SJSA1 (cell line): ENCODE data around the gene RNF126. TPM values are rescaled to one million over a fixed set of nuclear protein-coding genes. Genes with fewer than 3 reads are reported as not detected.
"Not testable (repeated sequence)": the region's sequence is repeated elsewhere in the genome, so short reads cannot be mapped to it uniquely, and the experiment has no call there.

ENCODE experiments used
- DNase-seq, 2 experiments: peaks; one replicate each; pipeline ENCODE4 v3.0.0-alpha.2; 2015 to 2020; ENCODE audit warnings: low spot score in 2 of 2, low read depth in 1 of 2
- H3K27ac ChIP-seq: fragments of 250-450 bp; sonication (Bioruptor Pico); 2 replicates; pipeline ENCODE4 v1.5.1; 2020; ENCODE audit warnings: mild to moderate bottlenecking, moderate library complexity
- H3K27me3 ChIP-seq: fragments of 250-450 bp; sonication (Bioruptor Pico); replicated peaks from 2 replicates; pipeline ENCODE4 v1.5.1; 2020; ENCODE audit warnings: mild to moderate bottlenecking, moderate library complexity
- H3K36me3 ChIP-seq: fragments of 250-450 bp; sonication (Bioruptor Pico); 2 replicates; pipeline ENCODE4 v1.5.1; 2020; ENCODE audit warnings: mild to moderate bottlenecking
- H3K4me1 ChIP-seq: fragments of 250-450 bp; sonication (Bioruptor Pico); replicated peaks from 2 replicates; pipeline ENCODE4 v1.6.1; 2021; ENCODE audit warnings: mild to moderate bottlenecking
- H3K4me3 ChIP-seq: fragments of 250-450 bp; sonication (Bioruptor Pico); 2 replicates; pipeline ENCODE4 v1.5.1; 2020; ENCODE audit warnings: mild to moderate bottlenecking
- H3K9me3 ChIP-seq: fragments of 250-450 bp; sonication (Bioruptor Pico); replicated peaks from 2 replicates; pipeline ENCODE4 v1.5.1; 2020; ENCODE audit warnings: mild to moderate bottlenecking
- total RNA-seq: library from RNA; depleted of rRNA; stranded (reverse); fragments of >200 nt; shearing (Covaris generic); gene quantifications from 2 replicates; pipeline ENCODE4 v1.2.3, GENCODE V29; 2014; rRNA removed

RNF126 gene
- total RNA-seq, 1 experiment from 2014 or later = 55.9 TPM

- H3K27ac ChIP-seq = no peak overlapping the region
- peaks cover 11% of the 10 kb centered on the region; the same call in 1 of the 2 replicates for H3K36me3 ChIP-seq
- no peaks in the 10 kb centered on the region for H3K27me3 ChIP-seq
- H3K9me3 ChIP-seq = no peaks in the 10 kb centered on the region; the same call in 1 of the 2 replicates
- peaks cover 38% of the 10 kb centered on the region for H3K4me1 ChIP-seq
- H3K4me3 ChIP-seq = no peak overlapping the region
- DNase-seq = no peak
Measured at GRCh38 chr19:607301-608154, 55.5 kb downstream of the RNF126 start.

- H3K27ac ChIP-seq, DNase-seq, H3K27me3 ChIP-seq, H3K36me3 ChIP-seq, H3K4me3 ChIP-seq, H3K9me3 ChIP-seq: not testable (repeated sequence)
- peaks cover 21% of the 10 kb centered on the region for H3K4me1 ChIP-seq
Measured at GRCh38 chr19:605061-605971, 57.7 kb downstream of the RNF126 start.

GRCh38 chr19:604355-604754, 58.7 kb downstream of the RNF126 start:
- H3K4me3 ChIP-seq = no peak overlapping the region
- peaks cover 11% of the 10 kb centered on the region for H3K4me1 ChIP-seq
- H3K27ac ChIP-seq = no peak overlapping the region
- no peaks in the 10 kb centered on the region; the same call in 1 of the 2 replicates for H3K36me3 ChIP-seq
- no peak for DNase-seq
- H3K9me3 ChIP-seq = no peaks in the 10 kb centered on the region; the same call in 1 of the 2 replicates
- no peaks in the 10 kb centered on the region for H3K27me3 ChIP-seq

DNA sequence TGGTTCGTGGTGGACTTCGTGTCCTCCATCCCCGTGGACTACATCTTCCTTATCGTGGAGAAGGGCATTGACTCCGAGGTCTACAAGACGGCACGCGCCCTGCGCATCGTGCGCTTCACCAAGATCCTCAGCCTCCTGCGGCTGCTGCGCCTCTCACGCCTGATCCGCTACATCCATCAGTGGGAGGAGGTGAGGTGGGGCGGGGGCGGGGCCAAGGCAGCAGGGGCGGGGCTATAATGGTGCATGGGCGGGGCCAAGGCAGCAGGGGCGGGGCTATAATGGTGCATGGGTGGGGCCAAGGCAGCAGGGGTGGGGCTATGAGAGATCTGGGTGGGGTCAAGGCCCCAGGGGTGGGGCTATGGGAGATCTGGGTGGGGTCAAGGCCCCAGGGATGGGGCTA, 59.2 kb downstream of the RNF126 start:
- H3K4me1 ChIP-seq, H3K27ac ChIP-seq, H3K36me3 ChIP-seq, H3K9me3 ChIP-seq, DNase-seq, H3K4me3 ChIP-seq, H3K27me3 ChIP-seq: not testable (repeated sequence)

DNA sequence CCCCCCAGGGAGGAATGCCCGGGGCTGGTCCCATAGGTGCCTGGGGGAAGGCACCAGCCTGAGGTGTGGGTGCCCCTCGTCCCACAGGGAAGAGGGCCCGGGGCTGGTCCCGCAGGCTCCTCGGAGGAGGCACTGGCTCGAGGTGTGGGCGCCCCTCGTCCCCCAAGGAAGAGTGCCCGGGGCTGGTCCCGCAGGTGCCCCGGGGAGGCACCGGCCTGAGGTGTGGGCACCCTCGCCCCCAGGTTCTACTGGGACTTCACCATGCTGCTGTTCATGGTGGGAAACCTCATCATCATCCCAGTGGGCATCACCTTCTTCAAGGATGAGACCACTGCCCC, 59.7 kb downstream of the RNF126 start:
- not testable (repeated sequence) for H3K27ac ChIP-seq, H3K4me3 ChIP-seq, DNase-seq, H3K27me3 ChIP-seq, H3K36me3 ChIP-seq, H3K9me3 ChIP-seq, H3K4me1 ChIP-seq

DNA sequence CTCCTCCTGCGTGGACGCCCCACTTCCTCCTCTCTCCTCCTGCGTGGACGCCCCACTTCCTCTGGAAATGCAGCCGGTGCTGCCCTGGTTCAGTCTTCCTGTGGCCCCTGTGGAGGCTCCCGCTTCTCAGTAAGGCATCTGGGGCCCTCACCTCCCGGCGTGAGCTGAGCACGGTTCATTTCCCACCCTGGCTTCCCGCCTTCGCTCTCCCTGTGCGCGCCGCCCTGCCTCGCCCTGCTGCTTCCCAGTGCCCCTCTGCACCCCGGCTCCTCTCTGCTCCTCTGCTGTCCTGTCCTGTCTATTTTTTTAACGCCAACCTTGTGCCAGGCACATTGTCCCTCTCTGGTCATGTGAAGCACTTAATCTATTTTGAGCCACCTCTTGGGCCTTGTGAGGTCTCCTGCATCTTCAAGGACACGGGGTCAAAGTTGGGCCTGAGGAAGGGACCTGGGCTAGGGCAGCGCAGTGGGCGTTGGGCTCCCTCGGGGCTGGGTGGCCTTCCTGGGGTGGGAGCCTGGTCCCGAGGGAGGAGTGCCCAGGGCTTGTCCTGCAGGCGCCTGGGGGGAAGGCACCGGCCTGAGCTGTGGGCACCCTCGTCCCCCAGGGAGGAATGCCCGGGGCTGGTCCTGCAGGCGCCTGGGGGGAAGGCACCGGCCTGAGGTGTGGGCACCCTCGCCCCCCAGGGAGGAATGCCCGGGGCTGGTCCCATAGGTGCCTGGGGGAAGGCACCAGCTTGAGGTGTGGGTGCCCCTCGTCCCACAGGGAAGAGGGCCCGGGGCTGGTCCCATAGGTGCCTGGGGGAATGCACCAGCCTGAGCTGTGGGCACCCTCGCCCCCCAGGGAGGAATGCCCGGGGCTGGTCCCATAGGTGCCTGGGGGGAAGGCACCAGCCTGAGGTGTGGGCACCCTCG, 60.4 kb downstream of the RNF126 start:
- Histone ChIP-seq H3K27me3 (no peaks in the 10 kb centered on the region), H3K36me3 (no peaks in the 10 kb centered on the region), H3K4me1 (no peaks in the 10 kb centered on the region), H3K27ac (no peak overlapping the region), H3K4me3 (no peak overlapping the region), H3K9me3 (no peaks in the 10 kb centered on the region)
- DNase-seq = no peak

DNA sequence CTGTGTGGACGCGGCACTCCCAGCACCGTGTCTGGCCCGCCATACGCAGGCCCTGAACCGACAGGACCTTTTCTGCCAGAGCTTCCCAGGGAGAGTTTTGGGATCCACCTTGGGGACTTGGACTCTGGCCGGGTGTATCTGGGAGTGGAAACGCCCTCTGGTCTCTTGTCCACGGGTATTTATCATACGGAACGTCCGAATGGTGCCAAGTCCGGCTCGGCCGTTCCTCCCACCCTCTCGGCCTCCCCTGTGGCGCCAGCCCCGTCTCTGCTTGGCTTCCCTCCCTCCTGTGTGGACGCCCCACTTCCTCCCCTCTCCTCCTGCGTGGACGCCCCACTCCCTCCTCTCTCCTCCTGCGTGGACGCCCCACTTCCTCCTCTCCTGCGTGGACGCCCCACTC, 61.2 kb downstream of the RNF126 start:
- no peak for DNase-seq
- Histone ChIP-seq H3K4me1 (no peaks in the 10 kb centered on the region), H3K9me3 (no peaks in the 10 kb centered on the region), H3K27me3 (no peaks in the 10 kb centered on the region), H3K4me3 (no peak overlapping the region), H3K36me3 (no peaks in the 10 kb centered on the region), H3K27ac (no peak overlapping the region)

DNA sequence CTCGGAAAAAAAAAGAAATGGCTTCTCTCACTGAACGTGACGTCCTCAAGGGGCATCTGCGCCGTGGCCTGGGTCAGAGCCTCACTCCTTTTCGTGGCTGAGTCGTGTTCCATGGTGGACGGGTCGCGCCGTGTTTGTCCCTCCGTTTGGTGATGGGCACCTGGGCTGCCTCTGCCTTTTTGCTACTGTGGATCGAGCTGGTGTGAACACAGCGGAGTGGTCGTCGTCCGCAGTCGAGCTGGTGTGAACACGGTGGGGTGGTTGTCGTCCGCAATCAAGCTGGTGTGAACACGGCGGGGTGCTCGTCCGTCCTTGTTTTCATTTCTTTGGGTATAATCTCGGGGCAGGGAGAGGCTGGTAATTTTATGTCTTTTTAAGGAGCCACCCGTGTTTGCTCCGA, 61.7 kb downstream of the RNF126 start:
- DNase-seq = no peak
- no peaks in the 10 kb centered on the region for H3K36me3 ChIP-seq
- no peaks in the 10 kb centered on the region for H3K27me3 ChIP-seq
- no peaks in the 10 kb centered on the region for H3K9me3 ChIP-seq
- no peaks in the 10 kb centered on the region for H3K4me1 ChIP-seq
- no peak overlapping the region for H3K27ac ChIP-seq
- no peak overlapping the region for H3K4me3 ChIP-seq

Other genes starting within 250 kb of the RNF126 start
- not detected in 2 replicates for gene SHC2, start 202.2 kb downstream of the RNF126 start, total RNA-seq
- not detected in 2 replicates for gene MADCAM1, start 166.7 kb downstream of the RNF126 start, total RNA-seq
- gene TPGS1, start 155.7 kb downstream of the RNF126 start, total RNA-seq = 68.7 and 73.3 TPM in 2 replicates
- 62.1 and 97.9 TPM in 2 replicates for gene CDC34, start 131.5 kb downstream of the RNF126 start, total RNA-seq
- gene GZMM, start 119.2 kb downstream of the RNF126 start, total RNA-seq = not detected in 2 replicates
- 444 and 577 TPM in 2 replicates for gene BSG, start 90.6 kb downstream of the RNF126 start, total RNA-seq
- gene HCN2, start 73.3 kb downstream of the RNF126 start, total RNA-seq = 2.2 and 4.3 TPM in 2 replicates
- gene POLRMT, start 29.7 kb downstream of the RNF126 start, total RNA-seq = 44.2 and 44.7 TPM in 2 replicates
- gene FGF22, start 23.3 kb downstream of the RNF126 start, total RNA-seq = 0.13 TPM in 1 of 2 replicates, not detected in the other
- gene FSTL3, start 13.2 kb upstream of the RNF126 start, total RNA-seq = 317 and 364 TPM in 2 replicates
- gene PRSS57, start 32.2 kb upstream of the RNF126 start, total RNA-seq = not detected in 2 replicates
- gene PALM, start 45.7 kb upstream of the RNF126 start, total RNA-seq = not detected in 2 replicates
- 0.11 TPM in 1 of 2 replicates, not detected in the other for gene MISP, start 87.9 kb upstream of the RNF126 start, total RNA-seq
- 177 and 308 TPM in 2 replicates for gene PTBP1, start 134.2 kb upstream of the RNF126 start, total RNA-seq
- 1.1 and 2.3 TPM in 2 replicates for gene PLPPR3, start 158.7 kb upstream of the RNF126 start, total RNA-seq
- gene AZU1, start 164.6 kb upstream of the RNF126 start, total RNA-seq = not detected in 2 replicates
- not detected in 2 replicates for gene PRTN3, start 177.8 kb upstream of the RNF126 start, total RNA-seq
- not detected in 2 replicates for gene ELANE, start 189.1 kb upstream of the RNF126 start, total RNA-seq
- 3.3 and 12.5 TPM in 2 replicates for gene CFD, start 196.4 kb upstream of the RNF126 start, total RNA-seq
- gene MED16, start 230.0 kb upstream of the RNF126 start, total RNA-seq = 17.2 and 18.7 TPM in 2 replicates
- not detected in 2 replicates for gene RNU6-9, start 230.3 kb upstream of the RNF126 start, total RNA-seq